Jurkat, Clone E6-1 (cell line): ENCODE data around the gene PTPN20. TPM values are rescaled to one million over a fixed set of nuclear protein-coding genes. Genes with fewer than 3 reads are reported as not detected.
"Not testable (repeated sequence)": the region's sequence is repeated elsewhere in the genome, so short reads cannot be mapped to it uniquely, and the experiment has no call there.

Experiments
- DNase-seq: peaks from one replicate; pipeline ENCODE4 v3.0.0-alpha.2; 2011; ENCODE audit warnings: low read depth, low spot score
- H3K4me3 ChIP-seq: 2 replicates; pipeline ENCODE4 v1.5.1; 2011; ENCODE audit warnings: mild to moderate bottlenecking, low read length, control low read depth, moderate library complexity
- polyA plus RNA-seq: library from polyadenylated mRNA; unstranded; fragments of >200 nt; gene quantifications from one replicate; pipeline ENCODE4 v1.2.1, GENCODE V29; 2012; ENCODE audit warnings: missing spikeins; ENCODE audit not compliant: insufficient read length, insufficient read depth

The PTPN20 gene
- not detected for polyA plus RNA-seq

GRCh38 chr10:46911144-46911876, at the start of gene PTPN20:
Gene PTPN20, plus strand, starts transcription at chr10:46911428. Its CDS starts 21,072 bp downstream, at chr10:46932500.
- not testable (repeated sequence) for H3K4me3 ChIP-seq, DNase-seq

- DNase-seq, H3K4me3 ChIP-seq: not testable (repeated sequence)
These were observed 41.5 kb upstream of the PTPN20 start for GRCh38 chr10:46869716-46870115.

- not testable (repeated sequence) for DNase-seq, H3K4me3 ChIP-seq
These were observed 39.6 kb upstream of the PTPN20 start for GRCh38 chr10:46871583-46871982.

GRCh38 chr10:46875304-46875703, 35.9 kb upstream of the PTPN20 start:
- not testable (repeated sequence) for H3K4me3 ChIP-seq, DNase-seq

GRCh38 chr10:46876773-46877172, 34.5 kb upstream of the PTPN20 start:
- not testable (repeated sequence) for H3K4me3 ChIP-seq, DNase-seq

GRCh38 chr10:46878761-46879160, 32.5 kb upstream of the PTPN20 start:
- DNase-seq, H3K4me3 ChIP-seq: not testable (repeated sequence)

- not testable (repeated sequence) for H3K4me3 ChIP-seq, DNase-seq
These were observed 20.2 kb upstream of the PTPN20 start for GRCh38 chr10:46890813-46891611.

- not testable (repeated sequence) for H3K4me3 ChIP-seq
- DNase-seq, result peak; percentile 32
These were observed 14.2 kb upstream of the PTPN20 start for GRCh38 chr10:46896762-46897692.

- not testable (repeated sequence) for DNase-seq, H3K4me3 ChIP-seq
These were observed 10.0 kb upstream of the PTPN20 start for GRCh38 chr10:46901247-46901646.

GRCh38 chr10:46903874-46904273, 7.4 kb upstream of the PTPN20 start:
- H3K4me3 ChIP-seq, DNase-seq: not testable (repeated sequence)

- not testable (repeated sequence) for H3K4me3 ChIP-seq, DNase-seq
These were observed 4.9 kb upstream of the PTPN20 start for GRCh38 chr10:46906359-46906758.

- not testable (repeated sequence) for DNase-seq, H3K4me3 ChIP-seq
These were observed 3.8 kb upstream of the PTPN20 start for GRCh38 chr10:46907185-46908117.

GRCh38 chr10:46922498-46922897, 11.3 kb downstream of the PTPN20 start:
- H3K4me3 ChIP-seq, DNase-seq: not testable (repeated sequence)

- DNase-seq, H3K4me3 ChIP-seq: not testable (repeated sequence)
These were observed 13.9 kb downstream of the PTPN20 start for GRCh38 chr10:46925156-46925555.

GRCh38 chr10:46925853-46926252, 14.6 kb downstream of the PTPN20 start:
- DNase-seq, H3K4me3 ChIP-seq: not testable (repeated sequence)

- H3K4me3 ChIP-seq, DNase-seq: not testable (repeated sequence)
These were observed 17.6 kb downstream of the PTPN20 start for GRCh38 chr10:46928810-46929209.

GRCh38 chr10:46932383-46932782, 21.2 kb downstream of the PTPN20 start:
- DNase-seq, H3K4me3 ChIP-seq: not testable (repeated sequence)

- peak; percentile 15 for DNase-seq
These were observed 29.9 kb downstream of the PTPN20 start for GRCh38 chr10:46941091-46941490.

More at GRCh38 chr10:46941091-46941490, 29.9 kb downstream of the PTPN20 start:
- H3K4me3 ChIP-seq, result not testable (repeated sequence)
